ENCODE results near the gene ZNF222.

- no peak for TF ChIP-seq EZH2phosphoT487 (IDR thresholded peaks at IDR 0.05; ENCODE audit: borderline replicate concordance, low read length)
- TF ChIP-seq EZH2 (IDR thresholded peaks at IDR 0.05; ENCODE audit: low read length, unreplicated experiment), result no peak
These were observed 26.6 kb downstream of the ZNF222 start, which contains the start of gene ZNF223 for GRCh38 chr19:44051650-44052402.
